DOHH2 (cell line): ENCODE results near the gene LLPH.

Source experiments
- H3F3A ChIP-seq: fragments of 200-600 bp; sonication (generic), shearing (Covaris generic); 2 replicates; pipeline ENCODE4 v1.6.0; 2016; ENCODE audit warnings: antibody characterized with exemption, mild to moderate bottlenecking; ENCODE audit not compliant: control insufficient read depth, insufficient read depth
- H3K27ac ChIP-seq: fragments of 200-600 bp; sonication (generic); 2 replicates; pipeline ENCODE4 v1.5.1; 2014; ENCODE audit warnings: low read depth, mild to moderate bottlenecking, low read length, moderate library complexity
- H3K27me3 ChIP-seq: fragments of 200-600 bp; sonication (generic); 2 replicates; pipeline ENCODE4 v1.6.1; 2014; ENCODE audit warnings: mild to moderate bottlenecking, low read length, mixed read lengths; ENCODE audit not compliant: control insufficient read depth
- H3K36me3 ChIP-seq: fragments of 200-600 bp; sonication (generic); 2 replicates; pipeline ENCODE4 v1.6.1; 2014; ENCODE audit warnings: mild to moderate bottlenecking, low read length, moderate library complexity, mixed read lengths; ENCODE audit not compliant: control insufficient read depth
- H3K4me1 ChIP-seq: fragments of 200-600 bp; sonication (generic); 2 replicates; pipeline ENCODE4 v1.6.1; 2014; ENCODE audit warnings: mild to moderate bottlenecking, low read length, mixed read lengths; ENCODE audit not compliant: control insufficient read depth
- H3K4me2 ChIP-seq: fragments of 200-600 bp; sonication (generic); 2 replicates; pipeline ENCODE4 v1.6.0; 2014; ENCODE audit warnings: mild to moderate bottlenecking, low read length, moderate library complexity
- H3K4me3 ChIP-seq: fragments of 200-600 bp; sonication (generic); 2 replicates; pipeline ENCODE4 v1.5.1; 2014; ENCODE audit warnings: mild to moderate bottlenecking, low read length, mixed read lengths
- H3K79me2 ChIP-seq: fragments of 200-600 bp; sonication (generic); 2 replicates; pipeline ENCODE4 v1.6.1; 2014; ENCODE audit warnings: mild to moderate bottlenecking, low read length, mixed read lengths; ENCODE audit not compliant: control insufficient read depth
- H3K9me2 ChIP-seq: fragments of 200-600 bp; sonication (generic); replicated peaks from 2 replicates; pipeline ENCODE4 v1.6.1; 2014; ENCODE audit warnings: mild to moderate bottlenecking, low read length, mixed read lengths; ENCODE audit not compliant: control insufficient read depth
- H3K9me3 ChIP-seq: fragments of 200-600 bp; sonication (generic); 2 replicates; pipeline ENCODE4 v1.6.1; 2014; ENCODE audit warnings: antibody characterized with exemption, low read length, mixed read lengths; ENCODE audit not compliant: control insufficient read depth, insufficient read depth
- H4K20me1 ChIP-seq: fragments of 200-600 bp; sonication (generic); 2 replicates; pipeline ENCODE4 v1.6.0; 2014; ENCODE audit warnings: low read depth, mild to moderate bottlenecking, antibody characterized with exemption, low read length, moderate library complexity; ENCODE audit not compliant: control insufficient read depth, insufficient read depth
- CTCF ChIP-seq: fragments of 200-600 bp; sonication (generic); IDR thresholded peaks from one replicate; pipeline ENCODE4 v1.5.1; 2014; ENCODE audit warnings: antibody characterized with exemption, mild to moderate bottlenecking, low read depth, low read length; ENCODE audit not compliant: poor library complexity, severe bottlenecking
- EZH2phosphoT487 ChIP-seq: fragments of 200-600 bp; sonication (generic); IDR thresholded peaks from 2 replicates; pipeline ENCODE4 v1.6.1; 2017; ENCODE audit warnings: borderline replicate concordance, mild to moderate bottlenecking, antibody characterized with exemption, low read length, moderate library complexity, mixed read lengths

LLPH gene

GRCh38 chr12:66120477-66120876 lies 10.1 kb downstream of the LLPH start:
- H4K20me1 ChIP-seq = no peaks in the 10 kb centered on the region
- peaks cover 50% of the 10 kb centered on the region for H3K36me3 ChIP-seq
- peaks cover 12% of the 10 kb centered on the region for H3K79me2 ChIP-seq
- no peaks in the 10 kb centered on the region for H3K27me3 ChIP-seq
- TF ChIP-seq CTCF = peak; percentile 10
- no peak for TF ChIP-seq EZH2phosphoT487
- no peaks in the 10 kb centered on the region for H3K9me2 ChIP-seq
- H3K4me2 ChIP-seq = no peak overlapping the region
- H3K4me1 ChIP-seq = peaks cover 2% of the 10 kb centered on the region
- H3K27ac ChIP-seq = no peak overlapping the region
- no peak overlapping the region for H3K4me3 ChIP-seq
- no peaks in the 10 kb centered on the region for H3K9me3 ChIP-seq
- peaks cover 5% of the 10 kb centered on the region; the same call in 1 of the 2 replicates for H3F3A ChIP-seq

GRCh38 chr12:66119870-66120241 lies 10.7 kb downstream of the LLPH start:
- H3K4me3 ChIP-seq = no peak overlapping the region
- H3K4me2 ChIP-seq = no peak overlapping the region
- H3K9me3 ChIP-seq = no peaks in the 10 kb centered on the region
- H3K36me3 ChIP-seq = peaks cover 44% of the 10 kb centered on the region
- peaks cover 6% of the 10 kb centered on the region for H3K79me2 ChIP-seq
- H3K9me2 ChIP-seq = no peaks in the 10 kb centered on the region
- H3F3A ChIP-seq = peaks cover 5% of the 10 kb centered on the region; the same call in 1 of the 2 replicates
- no peaks in the 10 kb centered on the region for H4K20me1 ChIP-seq
- H3K27me3 ChIP-seq = no peaks in the 10 kb centered on the region
- peaks cover 8% of the 10 kb centered on the region for H3K4me1 ChIP-seq
- H3K27ac ChIP-seq = no peak overlapping the region
- TF ChIP-seq EZH2phosphoT487 (no peak), CTCF (no peak)

GRCh38 chr12:66119229-66119869 lies 11.2 kb downstream of the LLPH start:
- H3K4me1 ChIP-seq = peaks cover 12% of the 10 kb centered on the region
- TF ChIP-seq EZH2phosphoT487 (no peak), CTCF (no peak)
- H3K79me2 ChIP-seq = peaks cover under 1% of the 10 kb centered on the region
- peaks cover 39% of the 10 kb centered on the region for H3K36me3 ChIP-seq
- peaks cover 5% of the 10 kb centered on the region; the same call in 1 of the 2 replicates for H3F3A ChIP-seq
- no peaks in the 10 kb centered on the region for H3K9me3 ChIP-seq
- no peak overlapping the region for H3K4me2 ChIP-seq
- no peaks in the 10 kb centered on the region for H3K27me3 ChIP-seq
- H3K27ac ChIP-seq = no peak overlapping the region
- no peaks in the 10 kb centered on the region for H3K9me2 ChIP-seq
- H3K4me3 ChIP-seq = no peak overlapping the region
- no peaks in the 10 kb centered on the region for H4K20me1 ChIP-seq
